HG03457 (cell line): Measurements from ENCODE around the gene PVALEF.

ENCODE experiments used
- ATAC-seq: cut with Tn5 transposase; IDR thresholded peaks from one replicate; pipeline ENCODE4 v1.9.1; 2021; ENCODE audit warnings: moderate number of reproducible peaks; ENCODE audit not compliant: unreplicated experiment

Gene PVALEF

DNA sequence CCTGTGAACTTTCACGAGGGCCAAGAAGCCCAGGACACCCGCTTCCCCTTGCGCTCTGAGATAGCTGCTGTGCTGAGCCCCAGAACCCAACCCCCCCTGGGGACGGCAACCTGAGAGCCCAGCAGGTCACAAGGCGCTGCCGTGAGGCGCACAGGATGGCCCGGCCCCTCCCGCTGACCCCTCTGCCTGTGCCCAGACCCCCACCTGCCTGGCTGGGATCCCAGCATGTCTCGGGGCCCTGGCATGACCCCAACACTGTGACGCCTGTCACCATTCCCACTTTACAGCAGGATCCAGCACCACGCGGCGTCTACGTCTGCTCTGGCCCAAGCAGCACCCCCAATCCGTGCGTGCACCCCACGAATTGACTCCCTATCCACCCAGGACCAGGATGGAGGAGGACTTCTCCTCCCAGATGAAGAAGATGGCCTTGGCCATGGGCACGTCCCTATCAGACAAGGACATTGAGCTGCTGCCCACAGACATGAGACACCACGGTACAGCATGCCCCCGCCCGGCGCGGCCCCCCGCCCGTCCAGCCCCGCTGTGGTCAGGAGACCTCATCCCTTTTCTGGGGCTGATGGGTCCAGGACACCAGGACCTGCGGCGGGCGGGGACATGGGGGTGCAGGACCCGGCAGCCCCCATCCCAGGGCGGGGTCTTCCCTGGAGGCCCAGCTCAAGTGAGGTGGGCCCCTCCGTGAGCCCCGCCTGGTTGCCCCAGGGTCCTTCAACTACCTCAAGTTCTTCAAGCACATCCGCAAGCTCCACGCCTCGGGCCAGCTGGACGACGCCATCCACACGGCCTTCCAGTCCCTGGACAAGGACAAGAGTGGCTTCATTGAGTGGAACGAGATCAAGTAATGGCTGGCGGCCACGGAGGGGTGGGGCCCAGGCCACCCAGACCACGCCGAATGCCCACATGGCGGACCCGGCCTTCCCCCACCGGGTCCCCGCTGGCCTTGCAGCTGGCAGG, 15.8 kb downstream of the PVALEF start:
- ATAC-seq = no peak

DNA sequence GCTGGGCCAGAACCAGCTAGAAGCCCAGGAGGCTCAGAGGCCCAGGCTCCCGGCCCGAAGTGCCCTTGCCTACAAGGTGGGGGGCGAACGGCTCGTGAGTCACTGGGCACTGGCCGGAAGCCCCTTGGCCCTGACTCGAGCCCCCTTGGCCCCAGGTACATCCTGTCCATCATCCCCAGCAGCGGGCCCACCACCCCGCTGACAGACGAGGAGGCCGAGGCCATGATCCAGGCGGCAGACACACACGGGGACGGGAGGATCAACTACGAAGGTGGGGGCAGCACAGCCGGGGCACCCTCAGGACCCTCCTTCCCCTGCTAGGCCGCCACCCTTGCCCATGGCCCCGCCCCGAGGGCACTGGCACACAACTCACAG, 16.5 kb downstream of the PVALEF start:
- ATAC-seq = no peak

DNA sequence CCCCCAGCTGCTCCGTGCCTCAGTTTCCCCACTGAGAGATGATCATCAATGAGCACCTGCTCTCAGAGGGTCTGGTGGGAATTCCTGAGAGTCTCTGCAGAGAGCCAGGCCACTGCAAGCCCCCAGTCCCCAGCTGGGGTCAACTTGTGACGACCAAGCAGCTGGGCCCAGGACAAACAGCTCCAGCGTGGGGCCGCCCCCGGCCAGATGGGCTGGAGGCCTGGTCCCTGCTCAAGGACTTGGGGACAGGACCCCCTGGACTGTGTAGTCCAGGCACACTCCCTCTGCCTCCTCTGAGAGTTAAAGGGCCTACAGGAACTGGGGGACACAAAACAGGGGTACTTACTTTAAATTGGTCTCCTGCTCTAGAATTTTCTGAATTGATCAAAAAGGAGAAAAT, 17.3 kb downstream of the PVALEF start:
- no peak for ATAC-seq

DNA sequence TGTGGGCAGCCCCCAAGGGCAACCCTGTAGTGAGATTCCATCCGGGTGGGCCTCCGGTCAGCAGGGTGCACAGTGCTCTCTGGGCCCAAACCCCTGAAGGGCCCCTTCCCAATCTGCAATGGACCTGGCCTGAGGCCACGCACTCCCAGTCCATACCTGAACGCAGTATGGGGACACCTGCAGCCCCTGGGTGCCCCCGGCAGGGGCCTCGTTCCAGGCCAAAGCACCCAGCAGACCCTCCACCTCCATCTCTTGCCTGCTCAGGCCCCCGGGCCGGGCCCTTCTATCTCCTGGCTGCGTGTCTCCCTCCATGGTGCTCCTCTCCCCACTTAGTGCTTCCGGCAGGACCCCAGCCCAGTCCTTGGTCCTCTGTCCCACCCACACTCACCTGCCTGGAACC, 18.0 kb downstream of the PVALEF start:
- no peak for ATAC-seq

DNA sequence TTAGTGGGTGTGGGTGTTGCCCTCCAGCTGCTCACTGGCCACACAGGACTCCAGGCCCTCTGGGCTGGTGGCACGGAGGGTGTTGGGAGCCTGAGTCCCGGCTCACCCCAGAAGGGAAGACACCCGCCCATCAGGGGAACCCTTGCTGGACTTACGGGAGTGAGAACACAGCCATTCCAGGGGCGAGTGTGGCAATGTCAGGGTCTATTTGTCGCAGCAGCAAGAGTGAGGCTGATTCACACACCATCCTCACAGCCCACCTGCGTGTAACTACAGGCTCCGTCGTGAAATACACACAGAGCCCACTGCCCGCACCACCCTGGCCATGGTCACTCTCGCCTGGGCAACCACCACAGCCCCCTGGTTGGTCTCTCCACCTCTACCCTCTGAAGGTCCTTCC, 18.5 kb downstream of the PVALEF start:
- no peak for ATAC-seq

DNA sequence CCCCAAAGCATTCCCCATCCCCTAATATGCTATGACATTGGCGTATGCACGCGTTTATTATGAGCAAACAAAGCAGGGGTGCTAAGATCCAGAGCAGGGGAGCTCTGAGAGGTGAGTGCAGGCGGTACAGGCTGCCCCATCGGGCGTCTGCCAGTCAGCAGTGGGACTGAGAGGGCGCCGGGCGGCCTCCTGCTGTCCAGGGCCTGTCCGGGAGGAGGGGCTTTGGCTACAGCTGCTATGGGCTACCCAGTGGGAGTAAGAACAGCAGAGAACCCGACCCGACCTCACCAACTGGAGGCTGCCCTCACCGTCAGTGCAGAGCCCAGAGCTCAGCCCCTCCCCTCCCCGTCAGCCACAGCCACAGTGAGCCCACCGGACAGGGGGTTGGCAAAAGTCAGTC, 19.2 kb downstream of the PVALEF start:
- no peak for ATAC-seq

DNA sequence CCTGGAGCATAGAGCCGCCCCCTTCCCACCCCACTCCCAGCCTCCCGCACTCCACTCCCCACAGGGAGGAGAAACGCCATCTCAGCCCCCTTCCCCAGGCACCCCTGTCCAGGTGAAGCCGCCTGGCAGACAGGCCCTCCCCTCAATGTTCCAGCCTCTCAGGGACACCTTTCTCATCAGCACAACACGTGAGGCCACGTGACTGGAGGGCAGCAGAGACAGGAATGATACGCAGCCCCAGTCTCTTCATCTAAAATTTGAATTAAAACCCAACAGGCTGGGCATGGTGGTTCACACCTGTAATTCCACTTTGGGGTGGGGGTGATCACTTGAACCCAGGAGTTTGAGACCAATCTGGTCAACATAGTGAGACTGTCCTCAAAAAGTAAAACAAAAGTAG, 20.9 kb downstream of the PVALEF start:
- no peak for ATAC-seq

DNA sequence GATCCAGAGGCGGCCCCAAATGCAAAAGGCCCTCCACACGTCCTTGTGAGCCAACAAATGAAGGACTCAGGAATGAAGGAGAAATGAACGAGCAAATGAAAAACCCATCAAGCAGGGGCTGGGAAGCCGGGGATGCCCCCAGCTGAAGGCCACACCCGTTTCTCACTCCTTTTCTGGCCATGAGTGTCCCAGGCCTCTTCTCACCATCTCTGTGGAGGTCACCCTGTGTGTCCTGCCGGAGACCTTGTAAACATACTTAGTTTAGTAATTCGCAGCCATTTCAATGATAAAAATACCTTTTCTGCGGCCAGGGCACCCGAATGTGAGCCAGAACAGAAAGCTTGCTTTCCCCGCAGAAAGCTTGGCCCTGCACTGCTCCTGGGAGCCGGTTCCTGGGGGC, 21.8 kb downstream of the PVALEF start:
- no peak for ATAC-seq

DNA sequence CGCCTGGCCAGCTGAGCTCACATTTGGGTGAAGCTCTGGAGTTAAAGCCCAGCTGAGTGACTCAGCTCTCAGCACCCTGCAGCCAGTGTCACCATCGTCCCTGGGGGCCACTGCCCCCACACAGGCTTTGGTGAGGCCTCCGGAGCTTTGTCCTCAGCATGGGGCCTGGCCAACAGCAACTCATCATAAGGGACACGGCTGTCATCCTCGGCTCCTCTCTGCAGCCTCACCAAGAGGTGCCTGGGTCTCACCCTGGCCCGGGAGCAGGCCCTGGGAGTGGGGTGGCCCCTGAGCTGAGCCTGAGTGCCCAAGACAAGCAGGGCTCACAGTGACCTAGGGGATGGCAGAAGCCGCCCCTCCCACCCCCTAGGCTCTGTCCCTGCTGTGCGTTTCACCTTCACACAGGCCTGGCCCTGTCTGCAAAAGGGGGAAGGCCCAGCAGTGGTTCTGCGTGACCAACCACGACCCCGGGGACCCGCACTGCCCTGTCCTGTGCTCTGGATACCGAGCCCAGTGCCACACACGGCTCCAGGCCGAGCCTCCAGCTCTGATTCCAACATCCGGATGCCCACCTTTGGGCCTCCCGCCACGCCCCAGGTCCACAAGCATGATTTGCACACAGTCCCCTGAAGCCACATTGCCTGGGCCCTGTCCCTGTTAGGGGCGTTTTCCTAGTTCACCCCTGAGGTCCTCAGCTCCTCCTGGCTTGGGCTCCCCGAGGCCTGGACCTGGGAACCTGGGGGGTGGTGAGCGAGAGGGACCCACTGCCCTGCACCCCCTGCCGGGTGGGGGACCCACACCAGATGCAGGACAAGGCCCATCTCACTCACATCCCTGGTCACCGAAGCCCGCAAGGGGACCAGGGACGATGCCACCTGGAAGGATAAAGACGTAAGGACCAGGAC, 22.5 kb downstream of the PVALEF start:
- no peak for ATAC-seq

DNA sequence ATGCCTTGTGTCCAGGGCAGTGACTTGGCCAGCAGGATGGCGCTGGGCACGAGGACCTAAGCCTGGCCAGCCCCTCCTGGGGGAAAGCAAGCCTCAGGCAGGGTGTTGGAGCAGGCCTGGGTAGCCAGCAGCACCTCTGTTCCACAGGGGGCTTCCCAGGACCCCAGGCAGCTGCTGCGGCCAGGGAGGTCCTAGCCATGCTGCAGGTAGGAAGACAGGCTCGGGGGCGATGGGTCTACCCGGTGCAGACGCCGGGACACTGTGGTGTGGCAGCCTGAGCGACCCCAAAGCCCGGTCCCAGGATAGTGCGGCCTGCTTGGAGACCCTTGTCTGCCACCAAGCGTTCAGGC, 23.2 kb downstream of the PVALEF start:
- ATAC-seq = no peak

DNA sequence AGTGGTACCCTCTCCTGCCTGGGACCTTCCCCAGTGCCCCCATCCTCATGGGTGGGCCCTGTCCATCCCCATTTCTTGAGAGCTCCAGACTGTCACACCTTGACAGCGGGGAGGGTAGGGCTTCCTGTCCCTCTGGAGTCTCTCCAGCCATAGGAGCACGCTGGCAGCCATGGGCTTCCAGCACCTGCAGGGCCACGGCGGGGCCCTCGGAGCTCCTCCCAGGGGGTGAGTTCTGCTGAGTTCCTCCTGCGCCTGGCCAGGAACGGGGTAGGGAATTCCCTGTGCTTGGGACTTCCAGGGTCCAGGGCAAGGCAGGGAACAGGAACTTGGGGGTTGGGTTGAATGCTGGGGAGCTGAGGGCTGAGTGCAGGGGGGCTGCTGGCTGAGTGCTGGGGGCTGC, 23.7 kb downstream of the PVALEF start:
- ATAC-seq = no peak

DNA sequence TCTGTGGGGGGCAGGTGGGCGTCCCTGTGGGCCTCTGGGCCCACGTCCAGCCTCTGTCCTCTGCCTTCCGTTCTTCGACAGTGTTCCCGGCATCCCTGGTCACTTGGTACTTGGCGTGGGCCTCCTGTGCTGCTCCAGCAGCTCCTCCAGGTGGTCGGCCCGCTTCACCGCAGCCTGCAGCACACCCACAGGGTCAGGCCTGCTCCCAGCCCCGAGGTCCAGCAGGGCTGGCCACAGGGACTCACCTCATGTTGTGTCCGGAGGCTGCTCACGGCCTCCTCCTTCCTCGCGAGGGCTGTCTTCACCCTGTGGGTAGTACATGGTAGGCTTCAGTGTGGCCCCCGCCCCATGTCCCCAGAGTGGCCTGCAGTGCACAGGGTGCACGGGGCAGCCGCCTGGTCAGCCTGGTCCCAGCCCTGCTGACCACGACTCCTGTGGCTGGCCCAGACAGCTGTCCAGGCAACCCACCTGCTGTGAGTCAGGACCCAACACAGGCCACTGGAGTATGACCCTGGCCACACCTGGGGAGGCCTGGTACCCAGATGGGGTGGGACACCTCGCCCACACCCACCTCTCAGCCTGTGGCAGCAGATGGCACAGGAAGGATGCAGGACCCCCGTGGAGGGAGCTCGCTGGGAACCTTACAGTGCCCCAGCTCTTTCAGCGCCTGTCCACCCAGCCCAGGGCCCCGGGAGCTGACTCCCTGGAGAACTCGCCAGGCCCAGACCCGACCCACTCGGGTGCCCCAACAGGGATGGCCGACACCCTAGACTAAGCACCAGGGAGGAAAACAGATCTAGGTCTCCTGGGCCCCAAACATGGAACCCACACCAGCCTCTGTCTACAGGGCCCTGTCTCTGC, 24.6 kb downstream of the PVALEF start:
- ATAC-seq = no peak

DNA sequence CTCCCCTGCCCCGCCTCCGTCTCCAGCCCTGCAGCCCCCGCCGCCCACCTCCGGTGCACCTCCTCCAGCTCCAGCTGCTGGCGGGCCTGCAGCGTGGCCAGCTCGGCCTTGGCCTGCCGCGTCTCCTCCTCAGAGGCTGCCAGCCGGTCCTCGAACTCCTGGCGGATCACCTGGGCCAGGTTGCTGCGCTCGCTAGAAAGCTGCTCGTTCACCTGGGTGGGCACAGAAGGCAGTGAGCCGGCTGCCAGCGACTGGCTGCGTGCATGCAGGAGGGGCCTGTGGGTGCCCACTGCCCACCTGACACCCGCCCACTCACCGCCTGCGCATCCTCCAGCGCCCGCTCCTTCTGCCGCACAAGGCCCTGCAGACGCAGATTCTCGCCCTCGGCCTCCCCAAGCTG, 25.3 kb downstream of the PVALEF start:
- ATAC-seq = no peak

DNA sequence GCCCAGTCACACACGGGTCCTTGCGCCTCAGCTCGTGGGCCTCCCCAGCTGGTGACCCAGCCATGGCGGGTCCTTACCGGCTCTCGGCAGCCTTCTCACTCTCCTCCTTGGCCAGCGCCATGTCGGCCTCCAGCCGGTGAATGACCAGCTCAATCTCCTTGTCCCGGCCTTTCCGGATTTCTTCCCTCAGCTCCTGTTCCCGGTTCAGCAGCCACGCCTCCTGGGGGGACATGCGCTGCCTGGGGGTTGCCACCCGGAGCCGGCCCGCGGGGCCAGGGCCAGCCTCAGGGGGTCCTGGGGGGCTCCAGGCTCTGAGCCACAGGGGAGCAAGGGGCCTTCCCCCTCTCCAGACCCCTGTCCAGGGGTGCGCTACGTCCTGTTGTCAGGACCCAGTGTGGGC, 25.8 kb downstream of the PVALEF start:
- no peak for ATAC-seq

DNA sequence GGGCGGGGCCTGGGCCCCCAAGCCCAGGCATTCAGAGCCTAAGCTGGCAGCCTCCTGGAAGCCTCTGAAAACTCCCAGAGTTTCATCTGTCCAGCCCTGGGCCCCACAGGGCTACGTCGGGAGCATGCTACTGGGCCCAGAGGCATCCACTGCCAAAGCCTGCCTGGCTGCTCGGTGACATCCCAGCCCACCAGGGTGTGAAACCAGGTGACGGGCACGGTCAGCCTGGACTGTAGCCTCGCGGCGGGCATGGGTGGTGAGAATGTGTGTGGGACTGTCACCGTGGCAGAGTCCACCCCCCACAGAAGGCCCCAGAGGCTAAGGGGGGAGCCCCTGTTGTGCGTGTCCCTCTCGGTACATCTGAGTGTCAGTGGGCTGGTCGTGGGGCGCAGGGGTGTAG, 26.3 kb downstream of the PVALEF start:
- ATAC-seq = no peak

DNA sequence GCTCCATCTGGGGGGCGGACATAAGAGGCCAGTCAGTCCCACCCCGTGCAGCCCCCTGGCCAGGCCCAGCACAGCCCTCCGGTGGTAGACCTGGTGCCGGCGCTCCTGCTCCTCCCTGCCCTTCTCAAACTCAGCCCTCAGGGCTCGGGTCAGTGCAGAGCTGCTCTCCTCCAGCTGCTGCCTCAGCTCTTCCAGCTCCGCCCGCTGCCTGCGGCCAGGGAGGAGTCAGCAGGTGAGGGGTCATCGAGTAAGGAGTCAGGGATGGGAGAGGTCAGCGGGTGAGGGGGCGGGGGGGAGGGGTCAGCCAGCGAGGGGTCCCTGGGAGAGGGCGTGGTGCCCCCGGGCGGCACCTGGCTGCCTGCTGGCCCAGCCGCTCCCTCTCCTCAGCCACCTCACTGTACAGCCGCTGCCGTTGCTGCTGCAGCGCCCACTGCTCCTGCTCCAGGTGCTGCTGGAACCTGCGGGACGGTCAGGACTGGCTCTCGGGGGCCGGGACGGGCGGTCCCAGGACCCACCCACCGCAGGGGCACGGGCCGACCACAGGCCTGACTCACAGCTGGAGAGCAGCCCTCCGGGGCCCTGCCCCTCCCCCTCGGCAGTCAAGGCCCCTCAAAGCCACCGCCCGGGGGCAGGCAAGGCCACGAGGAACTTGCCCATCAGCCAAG, 27.2 kb downstream of the PVALEF start:
- no peak for ATAC-seq

DNA sequence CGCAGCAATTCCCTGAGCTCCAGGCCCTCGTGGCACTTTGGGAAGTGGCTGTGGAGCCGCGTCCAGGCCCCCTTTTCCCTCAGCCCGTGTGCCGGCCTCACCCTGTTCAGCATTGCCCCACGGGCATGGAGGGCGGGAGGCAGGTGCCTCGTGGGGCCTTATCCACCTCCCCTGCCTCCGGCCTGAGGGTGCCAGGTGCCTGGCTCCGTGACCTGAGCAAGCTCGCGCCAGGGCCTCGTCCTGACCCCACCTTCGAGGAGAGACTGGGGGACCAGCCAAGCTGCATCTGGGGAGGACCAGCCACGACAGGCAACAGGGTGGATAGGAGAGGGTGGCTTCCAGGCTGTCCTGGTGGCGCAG, 27.7 kb downstream of the PVALEF start:
- no peak for ATAC-seq

DNA sequence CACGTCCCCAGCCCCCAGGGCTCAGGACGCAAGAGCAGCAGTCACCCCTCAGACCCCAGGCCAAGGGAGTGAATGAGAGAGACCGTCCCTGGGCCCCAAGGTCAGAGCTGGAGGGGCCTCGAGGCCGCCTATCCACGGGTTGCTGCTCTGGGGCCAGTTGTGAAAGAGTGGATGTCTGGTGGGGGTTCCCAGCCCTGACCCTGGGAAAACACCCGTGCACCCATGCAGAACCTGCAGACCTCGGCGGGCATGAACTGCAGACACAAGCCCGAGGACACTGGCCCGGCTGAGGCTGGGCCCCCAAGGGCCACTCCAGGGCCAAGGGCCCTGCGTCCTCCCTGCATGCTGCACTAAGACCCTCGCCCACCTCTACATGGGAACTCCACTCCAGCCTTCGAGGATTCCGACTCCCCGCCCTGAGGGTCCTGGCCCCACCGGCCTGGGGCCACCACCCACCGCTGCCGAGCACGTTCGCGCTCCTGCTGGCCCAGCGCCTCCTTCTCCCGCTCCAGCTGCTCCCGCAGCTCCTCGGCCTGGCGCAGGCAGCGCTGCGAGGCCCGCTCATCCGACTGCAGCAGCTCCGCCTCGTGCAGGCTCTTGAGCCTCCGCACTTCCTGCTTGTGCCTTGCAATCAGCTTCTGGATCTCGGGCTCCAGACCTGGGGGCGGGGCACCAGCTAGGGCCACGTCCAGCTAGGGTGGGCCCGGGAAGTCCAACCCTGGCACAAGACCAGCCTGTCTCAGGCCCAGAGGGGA, 28.3 kb downstream of the PVALEF start:
- no peak for ATAC-seq

DNA sequence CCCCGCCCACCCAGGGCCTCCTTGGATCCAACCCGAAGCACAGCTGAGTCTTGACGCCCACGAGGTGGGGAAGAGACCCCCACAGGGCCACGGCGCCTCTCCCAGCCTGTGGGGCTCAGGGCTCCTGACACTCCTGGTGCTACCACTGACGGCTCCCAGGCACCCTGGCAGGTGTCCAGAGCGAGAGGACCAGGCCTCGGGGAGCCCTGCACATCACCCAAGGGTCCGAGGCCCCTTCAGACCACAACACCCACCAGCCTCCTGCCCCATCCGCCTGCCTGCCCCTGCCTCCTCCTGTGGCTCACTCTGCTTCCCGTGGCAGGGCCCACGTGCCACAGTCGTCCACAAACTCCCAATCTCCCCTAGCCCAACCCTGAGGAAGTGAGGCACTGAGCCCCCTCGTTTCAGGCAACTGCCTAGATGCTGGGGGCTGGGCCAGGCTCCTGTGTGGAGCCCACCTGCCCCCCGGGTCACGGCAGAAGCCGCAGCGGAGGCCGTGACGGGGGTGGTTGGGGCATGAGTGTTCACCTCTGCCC, 29.0 kb downstream of the PVALEF start:
- no peak for ATAC-seq
